ENCODE data around the gene GAGE12J.

- TF ChIP-seq PRPF4 (IDR thresholded peaks at IDR 0.05; ENCODE audit: insufficient read depth, low read depth, low read length, poor library complexity, severe bottlenecking) (no peak), CHD2 (IDR thresholded peaks at IDR 0.05; ENCODE audit: low read depth, low read length) (no peak), ZNF512 (tag; IDR thresholded peaks at IDR 0.05) (no peak), EP300 (IDR thresholded peaks at IDR 0.05; ENCODE audit: low read length) (no peak), RB1 (IDR thresholded peaks at IDR 0.05; ENCODE audit: low read depth) (no peak), TEAD2 (tag; IDR thresholded peaks at IDR 0.05) (no peak), CTCF (IDR thresholded peaks at IDR 0.05 in 2 of 3, conservative IDR thresholded peaks at IDR 0.05 in 1 of 3; ENCODE audit: insufficient read depth in 2 of 3, low read depth in 1 of 3, low read length in 3 of 3) (no peak), ZFX (CRISPR knock-in tag; IDR thresholded peaks at IDR 0.05) (no peak), TEAD4 (IDR thresholded peaks at IDR 0.05; ENCODE audit: low read length) (no peak), TEAD4 (CRISPR knock-in tag; IDR thresholded peaks at IDR 0.05; ENCODE audit: borderline replicate concordance) (no peak), BRF1 (IDR thresholded peaks at IDR 0.05; ENCODE audit: borderline replicate concordance, extremely low read depth, insufficient read length) (no peak)
Measured at GRCh38 chrX:49300703-49301102, 21.1 kb upstream of the GAGE12J start.

Data from K562 (cell line).